GM19455 (cell line): Measurements from ENCODE around the gene B4GALT2.

Experiments
- ATAC-seq: cut with Tn5 transposase; IDR thresholded peaks from one replicate; pipeline ENCODE4 v1.9.1; 2021; ENCODE audit not compliant: unreplicated experiment

Gene B4GALT2

GRCh38 chr1:43983253-43983899 is 4.4 kb downstream of the B4GALT2 start:
- ATAC-seq, result no peak

- ATAC-seq, result no peak
These were observed 5.8 kb downstream of the B4GALT2 start for GRCh38 chr1:43984855-43985254.

GRCh38 chr1:43985984-43986595 is 7.1 kb downstream of the B4GALT2 start:
- no peak for ATAC-seq

GRCh38 chr1:43986712-43987111 is 7.7 kb downstream of the B4GALT2 start:
- ATAC-seq, result no peak

- ATAC-seq, result no peak
These were observed 8.3 kb downstream of the B4GALT2 start for GRCh38 chr1:43987159-43987902.

GRCh38 chr1:43990271-43991199 is 11.5 kb downstream of the B4GALT2 start:
- ATAC-seq, result no peak

GRCh38 chr1:43991200-43991475 is 12.1 kb downstream of the B4GALT2 start:
- ATAC-seq, result no peak

GRCh38 chr1:43991476-43992231 is 12.6 kb downstream of the B4GALT2 start, which contains the start of gene CCDC24:
TSS of gene CCDC24 (plus strand) at chr1:43991599. CDS start at chr1:43991879, 280 bp downstream.
- ATAC-seq, result peak; percentile 72

GRCh38 chr1:43992232-43992995 is 13.4 kb downstream of the B4GALT2 start:
- no peak for ATAC-seq

GRCh38 chr1:43993206-43993914 is 14.3 kb downstream of the B4GALT2 start:
- no peak for ATAC-seq

- no peak for ATAC-seq
These were observed 15.1 kb downstream of the B4GALT2 start for GRCh38 chr1:43994071-43994470.

GRCh38 chr1:43994794-43995790 is 16.1 kb downstream of the B4GALT2 start:
- ATAC-seq, result no peak

- no peak for ATAC-seq
These were observed 17.1 kb downstream of the B4GALT2 start for GRCh38 chr1:43995984-43996732.

- no peak for ATAC-seq
These were observed 17.7 kb downstream of the B4GALT2 start for GRCh38 chr1:43996733-43997115.

GRCh38 chr1:43997295-43997999 is 18.4 kb downstream of the B4GALT2 start:
- ATAC-seq, result no peak

GRCh38 chr1:43998000-43998378 is 19.0 kb downstream of the B4GALT2 start:
- ATAC-seq, result no peak

GRCh38 chr1:43999455-43999854 is 20.4 kb downstream of the B4GALT2 start:
- no peak for ATAC-seq
